Smooth muscle cell (in vitro differentiated cells): ENCODE data around the gene ARL16. TPM values are rescaled to one million over a fixed set of nuclear protein-coding genes. Genes with fewer than 3 reads are reported as not detected.

ENCODE experiments used
- DNase-seq: peaks from one replicate; lab custom pipeline; 2025; ENCODE audit not compliant: unreplicated experiment; lab: John Stamatoyannopoulos, UW
- H2AFZ ChIP-seq: fragments of 200-600 bp; sonication (generic); 2 replicates; pipeline ENCODE4 v1.6.0; 2016; ENCODE audit warnings: antibody characterized with exemption, low read depth, mild to moderate bottlenecking
- H3F3A ChIP-seq: fragments of 200-600 bp; sonication (generic); 2 replicates; pipeline ENCODE4 v1.6.0; 2017; ENCODE audit warnings: antibody characterized with exemption, low read depth
- H3K27ac ChIP-seq: fragments of 200-600 bp; sonication (generic); 2 replicates; pipeline ENCODE4 v1.5.1; 2016; ENCODE audit warnings: low read depth, mild to moderate bottlenecking
- H3K27me3 ChIP-seq: fragments of 200-600 bp; sonication (generic); 2 replicates; pipeline ENCODE4 v1.6.1; 2016; ENCODE audit warnings: low read depth, mild to moderate bottlenecking
- H3K36me3 ChIP-seq: fragments of 200-600 bp; sonication (generic); 2 replicates; pipeline ENCODE4 v1.5.1; 2016; ENCODE audit warnings: low read depth
- H3K4me1 ChIP-seq: fragments of 200-600 bp; sonication (generic); 2 replicates; pipeline ENCODE4 v1.5.1; 2016; ENCODE audit warnings: low read depth
- H3K4me2 ChIP-seq: fragments of 200-600 bp; sonication (generic); 2 replicates; pipeline ENCODE4 v1.6.0; 2016; ENCODE audit warnings: mild to moderate bottlenecking
- H3K4me3 ChIP-seq: fragments of 200-600 bp; sonication (generic); 2 replicates; pipeline ENCODE4 v1.5.1; 2016; ENCODE audit warnings: mild to moderate bottlenecking
- H3K79me2 ChIP-seq: fragments of 200-600 bp; sonication (generic); 2 replicates; pipeline ENCODE4 v1.6.0; 2016; ENCODE audit warnings: low read depth, mild to moderate bottlenecking
- H3K9ac ChIP-seq: fragments of 200-600 bp; sonication (generic); 2 replicates; pipeline ENCODE4 v1.6.0; 2016; ENCODE audit warnings: low read depth
- H3K9me3 ChIP-seq: fragments of 200-600 bp; sonication (generic); replicated peaks from 2 replicates; pipeline ENCODE4 v1.5.1; 2016; ENCODE audit warnings: low read depth
- H4K20me1 ChIP-seq: fragments of 200-600 bp; sonication (generic); 2 replicates; pipeline ENCODE4 v1.6.0; 2016; ENCODE audit warnings: low read depth
- CTCF ChIP-seq: fragments of 200-600 bp; sonication (generic); IDR thresholded peaks from 2 replicates; pipeline ENCODE4 v1.5.1; 2017; ENCODE audit warnings: borderline replicate concordance, mild to moderate bottlenecking, antibody characterized with exemption; ENCODE audit not compliant: insufficient read depth, poor library complexity, severe bottlenecking
- WGBS: methylation state at CpG from one replicate; pipeline ENCODE4 v1.1.7; 2016; ENCODE audit warnings: low lambda C conversion rate; 5-methylcytosine and 5-hydroxymethylcytosine counted together
- polyA plus RNA-seq: library from polyadenylated mRNA; unstranded; fragments of >200 nt; fragmentation: Nextera tagmentation; extraction: Ambion mirVana; gene quantifications from 2 replicates; pipeline ENCODE4 v1.2.1, GENCODE V29; 2016
- total RNA-seq: library from RNA; depleted of rRNA; stranded (reverse); fragments of >200 nt; gene quantifications from 2 replicates; pipeline ENCODE4 v1.2.3, GENCODE V29; 2014

The ARL16 gene
- total and polyA plus RNA-seq, 2 experiments from 2014 or later: 22.3 to 62.1 TPM

- WGBS: 53% methylated on average over 18 of the region's 18 CpGs
- H3K4me2 ChIP-seq: peak overlapping the region; percentile 98
- no peak for TF ChIP-seq CTCF
- H3K9ac ChIP-seq: no peak overlapping the region
- H3K4me3 ChIP-seq: peak overlapping the region; percentile 71
- no peaks in the 10 kb centered on the region for H3K36me3 ChIP-seq
- peaks cover 5% of the 10 kb centered on the region for H3F3A ChIP-seq
- no peaks in the 10 kb centered on the region for H3K9me3 ChIP-seq
- no peak overlapping the region for H2AFZ ChIP-seq
- peaks cover 27% of the 10 kb centered on the region for H3K4me1 ChIP-seq
- no peak for DNase-seq
- H3K79me2 ChIP-seq: no peaks in the 10 kb centered on the region
- H4K20me1 ChIP-seq: no peaks in the 10 kb centered on the region
- H3K27me3 ChIP-seq: no peaks in the 10 kb centered on the region
- no peak overlapping the region for H3K27ac ChIP-seq
Observed at GRCh38 chr17:81713004-81713555, 29.5 kb upstream of the ARL16 start.

- TF ChIP-seq CTCF: no peak
- no peaks in the 10 kb centered on the region for H3K36me3 ChIP-seq
- H4K20me1 ChIP-seq: no peaks in the 10 kb centered on the region
- peak; percentile 38 for DNase-seq
- H3F3A ChIP-seq: peaks cover 5% of the 10 kb centered on the region
- peak overlapping the region; percentile 22 for H3K9ac ChIP-seq
- peaks cover 27% of the 10 kb centered on the region for H3K4me1 ChIP-seq
- peak overlapping the region; percentile 98 for H3K4me2 ChIP-seq
- H2AFZ ChIP-seq: no peak overlapping the region
- H3K27me3 ChIP-seq: no peaks in the 10 kb centered on the region
- H3K79me2 ChIP-seq: no peaks in the 10 kb centered on the region
- peak overlapping the region; percentile 71 for H3K4me3 ChIP-seq
- 4% methylated on average over 35 of the region's 41 CpGs for WGBS
- H3K9me3 ChIP-seq: no peaks in the 10 kb centered on the region
- H3K27ac ChIP-seq: no peak overlapping the region
Observed at GRCh38 chr17:81712468-81713003, 28.9 kb upstream of the ARL16 start.

- Histone ChIP-seq H3K79me2 (no peaks in the 10 kb centered on the region), H3K4me3 (peak within 1 kb of the TSS; percentile 71), H2AFZ (no peak within 1 kb of the TSS), H3K9me3 (no peaks in the 10 kb centered on the region), H3K9ac (peak within 1 kb of the TSS; percentile 22), H3K4me2 (peak within 1 kb of the TSS; percentile 98), H3K27ac (peak within 1 kb of the TSS; percentile 28), H3K36me3 (no peaks in the 10 kb centered on the region), H3F3A (peaks cover 5% of the 10 kb centered on the region), H3K27me3 (no peaks in the 10 kb centered on the region), H3K4me1 (peaks cover 27% of the 10 kb centered on the region), H4K20me1 (no peaks in the 10 kb centered on the region)
- peak; percentile 53 for DNase-seq
- WGBS: 1% methylated on average over 36 of the region's 89 CpGs
- TF ChIP-seq CTCF: no peak
Observed at GRCh38 chr17:81711814-81712467, 28.3 kb upstream of the ARL16 start, which contains the start of gene SLC25A10. SLC25A10 (plus strand) TSS chr17:81712284; CDS start chr17:81712427, 143 bp downstream.
